Smooth muscle cell (in vitro differentiated cells): Measurements from ENCODE around the gene SLC37A4. TPM values are rescaled to one million over a fixed set of nuclear protein-coding genes. Genes with fewer than 3 reads are reported as not detected.

ENCODE experiments used
- DNase-seq: peaks from one replicate; lab custom pipeline; 2025; ENCODE audit not compliant: unreplicated experiment; lab: John Stamatoyannopoulos, UW
- H2AFZ ChIP-seq: fragments of 200-600 bp; sonication (generic); 2 replicates; pipeline ENCODE4 v1.6.0; 2016; ENCODE audit warnings: antibody characterized with exemption, low read depth, mild to moderate bottlenecking
- H3F3A ChIP-seq: fragments of 200-600 bp; sonication (generic); 2 replicates; pipeline ENCODE4 v1.6.0; 2017; ENCODE audit warnings: antibody characterized with exemption, low read depth
- H3K27ac ChIP-seq: fragments of 200-600 bp; sonication (generic); 2 replicates; pipeline ENCODE4 v1.5.1; 2016; ENCODE audit warnings: low read depth, mild to moderate bottlenecking
- H3K27me3 ChIP-seq: fragments of 200-600 bp; sonication (generic); 2 replicates; pipeline ENCODE4 v1.6.1; 2016; ENCODE audit warnings: low read depth, mild to moderate bottlenecking
- H3K36me3 ChIP-seq: fragments of 200-600 bp; sonication (generic); 2 replicates; pipeline ENCODE4 v1.5.1; 2016; ENCODE audit warnings: low read depth
- H3K4me1 ChIP-seq: fragments of 200-600 bp; sonication (generic); 2 replicates; pipeline ENCODE4 v1.5.1; 2016; ENCODE audit warnings: low read depth
- H3K4me2 ChIP-seq: fragments of 200-600 bp; sonication (generic); 2 replicates; pipeline ENCODE4 v1.6.0; 2016; ENCODE audit warnings: mild to moderate bottlenecking
- H3K4me3 ChIP-seq: fragments of 200-600 bp; sonication (generic); 2 replicates; pipeline ENCODE4 v1.5.1; 2016; ENCODE audit warnings: mild to moderate bottlenecking
- H3K79me2 ChIP-seq: fragments of 200-600 bp; sonication (generic); 2 replicates; pipeline ENCODE4 v1.6.0; 2016; ENCODE audit warnings: low read depth, mild to moderate bottlenecking
- H3K9ac ChIP-seq: fragments of 200-600 bp; sonication (generic); 2 replicates; pipeline ENCODE4 v1.6.0; 2016; ENCODE audit warnings: low read depth
- H3K9me3 ChIP-seq: fragments of 200-600 bp; sonication (generic); replicated peaks from 2 replicates; pipeline ENCODE4 v1.5.1; 2016; ENCODE audit warnings: low read depth
- H4K20me1 ChIP-seq: fragments of 200-600 bp; sonication (generic); 2 replicates; pipeline ENCODE4 v1.6.0; 2016; ENCODE audit warnings: low read depth
- whole genome bisulfite sequencing: methylation state at CpG from one replicate; pipeline ENCODE4 v1.1.7; 2016; ENCODE audit warnings: low lambda C conversion rate; 5-methylcytosine and 5-hydroxymethylcytosine counted together
- polyA plus RNA-seq: library from polyadenylated mRNA; unstranded; fragments of >200 nt; fragmentation: Nextera tagmentation; extraction: Ambion mirVana; gene quantifications from 2 replicates; pipeline ENCODE4 v1.2.1, GENCODE V29; 2016
- total RNA-seq: library from RNA; depleted of rRNA; stranded (reverse); fragments of >200 nt; gene quantifications from 2 replicates; pipeline ENCODE4 v1.2.3, GENCODE V29; 2014
- TF ChIP-seq, protein P1 (sequence below): fragments of 200-600 bp; sonication (generic); IDR thresholded peaks from 2 replicates; pipeline ENCODE4 v1.5.1; 2017; ENCODE audit warnings: borderline replicate concordance, mild to moderate bottlenecking, antibody characterized with exemption; ENCODE audit not compliant: insufficient read depth, poor library complexity, severe bottlenecking

The SLC37A4 gene
- total RNA-seq, result 17.5 and 22.3 TPM in 2 replicates
- polyA plus RNA-seq, result 22.8 and 28.9 TPM in 2 replicates

DNA sequence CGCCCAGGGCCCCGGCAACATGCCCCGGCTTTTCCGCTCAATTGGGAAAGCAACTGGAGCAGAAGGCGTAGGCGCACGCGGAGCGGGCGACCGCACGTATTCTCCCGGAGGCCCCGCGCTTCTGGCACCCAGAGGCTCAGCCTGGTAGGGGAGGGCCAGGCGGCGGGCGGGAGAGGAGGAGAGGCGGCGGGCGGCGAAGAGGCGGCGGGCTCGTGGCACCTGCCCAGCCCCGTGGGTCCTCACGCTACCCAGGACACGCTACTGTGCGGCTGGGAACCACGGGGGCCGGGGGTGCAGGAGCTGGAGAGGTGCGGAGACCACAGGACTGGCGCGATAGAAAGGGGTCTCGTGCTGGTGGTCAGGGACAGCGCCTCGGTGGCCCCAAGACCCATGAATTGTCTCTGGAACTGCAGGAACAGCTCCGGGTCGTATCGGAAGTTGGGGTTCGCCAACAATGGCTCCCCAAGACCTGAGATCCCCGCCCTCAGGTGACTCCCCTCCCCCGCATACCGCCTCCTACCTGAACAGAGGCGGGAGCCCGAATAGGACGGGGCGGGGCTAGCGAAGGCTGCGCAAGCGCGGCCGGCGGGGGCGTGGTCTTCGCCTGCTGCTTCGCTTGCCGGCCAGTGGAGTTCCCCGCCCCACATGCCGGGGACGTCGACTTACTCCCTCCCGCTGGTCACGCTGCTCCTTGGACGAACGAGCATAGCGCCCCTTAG lies at the start of gene SLC37A4:
TSS of gene SLC37A4 (minus strand) at position 549 of the 719 bp plus-strand sequence.
- no peaks in the 10 kb centered on the region for H3K36me3 ChIP-seq
- H3K9ac ChIP-seq, result peak within 1 kb of the TSS; percentile 13

DNA sequence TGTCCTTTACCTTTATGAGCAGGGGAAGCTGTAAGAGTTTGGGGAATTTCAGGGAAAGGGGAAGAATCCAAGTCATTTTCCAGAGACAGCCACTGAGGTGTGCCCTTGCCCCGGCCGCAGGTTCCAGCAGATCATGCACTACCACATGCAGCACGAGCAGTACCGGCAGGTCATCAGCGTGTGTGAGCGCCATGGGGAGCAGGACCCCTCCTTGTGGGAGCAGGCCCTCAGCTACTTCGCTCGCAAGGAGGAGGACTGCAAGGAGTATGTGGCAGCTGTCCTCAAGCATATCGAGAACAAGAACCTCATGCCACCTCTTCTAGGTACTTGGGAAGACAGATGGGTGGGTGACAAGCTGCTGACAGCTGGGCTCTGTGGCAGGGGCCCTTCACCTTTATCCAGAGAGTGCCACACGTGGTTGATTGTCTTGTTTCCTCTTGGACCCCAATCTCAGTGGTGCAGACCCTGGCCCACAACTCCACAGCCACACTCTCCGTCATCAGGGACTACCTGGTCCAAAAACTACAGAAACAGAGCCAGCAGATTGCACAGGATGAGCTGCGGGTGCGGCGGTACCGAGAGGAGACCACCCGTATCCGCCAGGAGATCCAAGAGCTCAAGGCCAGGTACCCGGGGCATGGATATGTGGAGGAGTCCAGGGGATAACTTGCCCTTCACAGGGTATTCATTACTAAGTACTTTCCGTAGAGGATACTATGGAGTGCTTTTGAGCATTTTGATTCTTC lies 48.2 kb upstream of the SLC37A4 start:
- Histone ChIP-seq H3K9ac (no peak overlapping the region), H2AFZ (no peak overlapping the region), H3K9me3 (no peaks in the 10 kb centered on the region), H4K20me1 (no peaks in the 10 kb centered on the region), H3F3A (no peaks in the 10 kb centered on the region), H3K4me3 (no peak overlapping the region), H3K27ac (no peak overlapping the region), H3K79me2 (no peaks in the 10 kb centered on the region), H3K36me3 (peaks cover 5% of the 10 kb centered on the region), H3K27me3 (no peaks in the 10 kb centered on the region), H3K4me1 (no peaks in the 10 kb centered on the region), H3K4me2 (no peak overlapping the region)
- DNase-seq, result no peak
- 96% methylated on average over 19 of the region's 19 CpGs for WGBS
- TF ChIP-seq, protein P1, sequence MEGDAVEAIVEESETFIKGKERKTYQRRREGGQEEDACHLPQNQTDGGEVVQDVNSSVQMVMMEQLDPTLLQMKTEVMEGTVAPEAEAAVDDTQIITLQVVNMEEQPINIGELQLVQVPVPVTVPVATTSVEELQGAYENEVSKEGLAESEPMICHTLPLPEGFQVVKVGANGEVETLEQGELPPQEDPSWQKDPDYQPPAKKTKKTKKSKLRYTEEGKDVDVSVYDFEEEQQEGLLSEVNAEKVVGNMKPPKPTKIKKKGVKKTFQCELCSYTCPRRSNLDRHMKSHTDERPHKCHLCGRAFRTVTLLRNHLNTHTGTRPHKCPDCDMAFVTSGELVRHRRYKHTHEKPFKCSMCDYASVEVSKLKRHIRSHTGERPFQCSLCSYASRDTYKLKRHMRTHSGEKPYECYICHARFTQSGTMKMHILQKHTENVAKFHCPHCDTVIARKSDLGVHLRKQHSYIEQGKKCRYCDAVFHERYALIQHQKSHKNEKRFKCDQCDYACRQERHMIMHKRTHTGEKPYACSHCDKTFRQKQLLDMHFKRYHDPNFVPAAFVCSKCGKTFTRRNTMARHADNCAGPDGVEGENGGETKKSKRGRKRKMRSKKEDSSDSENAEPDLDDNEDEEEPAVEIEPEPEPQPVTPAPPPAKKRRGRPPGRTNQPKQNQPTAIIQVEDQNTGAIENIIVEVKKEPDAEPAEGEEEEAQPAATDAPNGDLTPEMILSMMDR, result no peak

More for the DNA sequence above, at the start of gene SLC37A4:
- Histone ChIP-seq H3K4me3 (peak within 1 kb of the TSS; percentile 65), H3F3A (peaks cover 9% of the 10 kb centered on the region), H3K4me1 (peaks cover 17% of the 10 kb centered on the region), H3K79me2 (no peaks in the 10 kb centered on the region), H3K27me3 (no peaks in the 10 kb centered on the region), H3K27ac (peak within 1 kb of the TSS; percentile 45), H4K20me1 (no peaks in the 10 kb centered on the region), H3K4me2 (peak within 1 kb of the TSS; percentile 91), H3K9me3 (no peaks in the 10 kb centered on the region), H2AFZ (peak within 1 kb of the TSS; percentile 82)
- peak; percentile 87 for DNase-seq
- TF ChIP-seq, protein P1, result peak; percentile 70
- WGBS, result 1% methylated on average over 48 of the region's 67 CpGs

DNA sequence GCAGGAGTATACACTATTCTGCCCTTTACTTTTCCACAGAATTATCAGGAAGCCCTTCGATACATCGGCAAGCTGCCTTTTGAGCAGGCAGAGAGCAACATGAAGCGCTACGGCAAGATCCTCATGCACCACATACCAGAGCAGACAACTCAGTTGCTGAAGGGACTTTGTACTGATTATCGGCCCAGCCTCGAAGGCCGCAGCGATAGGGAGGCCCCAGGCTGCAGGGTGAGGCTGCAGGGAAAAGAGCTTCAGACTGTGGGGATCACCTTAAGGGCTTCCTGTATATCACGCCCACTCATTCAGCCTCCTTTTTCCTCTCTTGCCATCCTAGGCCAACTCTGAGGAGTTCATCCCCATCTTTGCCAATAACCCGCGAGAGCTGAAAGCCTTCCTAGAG lies 47.2 kb upstream of the SLC37A4 start:
- no peaks in the 10 kb centered on the region for H3K27me3 ChIP-seq
- H4K20me1 ChIP-seq, result no peaks in the 10 kb centered on the region
- H3K4me3 ChIP-seq, result no peak overlapping the region
- H3K4me1 ChIP-seq, result no peaks in the 10 kb centered on the region
- no peak for DNase-seq
- H3K4me2 ChIP-seq, result no peak overlapping the region
- H3K36me3 ChIP-seq, result peaks cover 5% of the 10 kb centered on the region
- no peaks in the 10 kb centered on the region for H3F3A ChIP-seq
- TF ChIP-seq, protein P1, result no peak
- no peak overlapping the region for H3K27ac ChIP-seq
- H3K9ac ChIP-seq, result no peak overlapping the region
- no peak overlapping the region for H2AFZ ChIP-seq
- H3K79me2 ChIP-seq, result no peaks in the 10 kb centered on the region
- WGBS, result 98% methylated on average over 11 of the region's 11 CpGs
- H3K9me3 ChIP-seq, result no peaks in the 10 kb centered on the region
